Uterus (tissue), 4 donors: ENCODE measurements around the gene THRSP. TPM values are rescaled to one million over a fixed set of nuclear protein-coding genes. Genes with fewer than 3 reads are reported as not detected.

ENCODE experiments used
- DNase-seq, 2 donors: peaks; one replicate each; pipeline ENCODE4 v3.0.0-alpha.2; 2019 to 2020
- H3K27ac ChIP-seq, 2 donors: fragments of 200-600 bp; sonication (generic); 1 replicate in 1 of 2; 2 replicates in 1 of 2; pipeline ENCODE4 v1.5.1; 2016 to 2018
- H3K27me3 ChIP-seq, 2 donors: fragments of 200-600 bp; sonication (generic); one replicate each; pipeline ENCODE4 v1.5.1; 2018 to 2019; ENCODE audit warnings: control low read depth in 1 of 2
- H3K36me3 ChIP-seq, 2 donors: fragments of 200-600 bp; sonication (generic); one replicate each; pipeline ENCODE4 v1.5.1; 2019; ENCODE audit warnings: control low read depth in 1 of 2
- H3K4me1 ChIP-seq, 2 donors: fragments of 200-600 bp; sonication (generic); one replicate each; pipeline ENCODE4 v1.5.1; 2018 to 2019; ENCODE audit warnings: control low read depth in 1 of 2
- H3K4me3 ChIP-seq, 2 donors: fragments of 200-600 bp; sonication (generic); 1 replicate in 1 of 2; 2 replicates in 1 of 2; pipeline ENCODE4 v1.5.1; 2018 to 2019; ENCODE audit warnings: mild to moderate bottlenecking in 1 of 2
- H3K9me3 ChIP-seq, 2 donors: fragments of 200-600 bp; sonication (generic); one replicate each; pipeline ENCODE4 v1.5.1; 2019; ENCODE audit warnings: control low read depth in 1 of 2
- CTCF ChIP-seq, 4 experiments: fragments of 200-600 bp in 2 of 4; fragments of 450-650 bp in 2 of 4; sonication (generic) in 2 of 4; IDR thresholded peaks; one replicate each; pipeline ENCODE4 v1.5.1; 2016 to 2019; ENCODE audit warnings: antibody characterized with exemption in 4 of 4, mild to moderate bottlenecking in 2 of 4, moderate library complexity in 1 of 4
- POLR2A ChIP-seq, 2 donors: fragments of 450-650 bp; IDR thresholded peaks; one replicate each; pipeline ENCODE4 v1.6.1; 2016; ENCODE audit warnings: antibody characterized with exemption in 2 of 2, mild to moderate bottlenecking in 1 of 2, moderate library complexity in 1 of 2
- intact Hi-C: fragments of 100-400 bp; cut with DNase I; formaldehyde crosslinking; loops from one replicate; pipeline ENCODE4 v1.15.1; 2023; ENCODE audit warnings: low total_unique reads
- total RNA-seq, 4 donors: library from RNA; depleted of rRNA in 3 of 4; stranded (reverse); fragments of >200 nt in 3 of 4; gene quantifications; one replicate each; pipeline versions ENCODE4 v1.1.0 to v1.2.4, GENCODE V29; 2014 to 2023
- donor health status: DM: yes; HTN: yes; CAD: no.

The THRSP gene
- total RNA-seq, 4 donors from 2014 or later, result not detected

GRCh38 chr11:78061088-78061920, 2.4 kb upstream of the THRSP start:
- intact Hi-C loops, result no loop called here
- TF ChIP-seq CTCF (IDR thresholded peaks at IDR 0.05) (no peak), POLR2A (IDR thresholded peaks at IDR 0.05) (no peak)
- H3K27ac ChIP-seq, result peak overlapping the region in 1 of 2 donors; percentile 68
- no peak for DNase-seq
- no peaks in the 10 kb centered on the region for H3K27me3 ChIP-seq
- no peaks in the 10 kb centered on the region for H3K36me3 ChIP-seq
- H3K4me3 ChIP-seq, result no peak overlapping the region
- H3K9me3 ChIP-seq, result no peaks in the 10 kb centered on the region
- H3K4me1 ChIP-seq, result peaks cover 0 to 6% of the 10 kb centered on the region in 2 donors

GRCh38 chr11:78061921-78062311, 1.7 kb upstream of the THRSP start:
- intact Hi-C loops, result no loop called here
- Histone ChIP-seq H3K27ac (peak overlapping the region in 1 of 2 donors; percentile 68), H3K4me1 (peaks cover 0 to 6% of the 10 kb centered on the region in 2 donors), H3K9me3 (no peaks in the 10 kb centered on the region), H3K36me3 (no peaks in the 10 kb centered on the region), H3K4me3 (no peak overlapping the region), H3K27me3 (no peaks in the 10 kb centered on the region)
- TF ChIP-seq CTCF (IDR thresholded peaks at IDR 0.05), result no peak
- no peak for TF ChIP-seq POLR2A (IDR thresholded peaks at IDR 0.05)
- peak; percentile 74 to 76 for DNase-seq

GRCh38 chr11:78062671-78063070, 990 bp upstream of the THRSP start:
- Histone ChIP-seq H3K36me3 (no peaks in the 10 kb centered on the region), H3K27me3 (no peaks in the 10 kb centered on the region), H3K27ac (peak overlapping the region in 1 of 2 donors; percentile 68), H3K4me1 (peaks cover 0 to 6% of the 10 kb centered on the region in 2 donors), H3K9me3 (no peaks in the 10 kb centered on the region), H3K4me3 (no peak overlapping the region)
- TF ChIP-seq POLR2A (IDR thresholded peaks at IDR 0.05) (no peak), CTCF (IDR thresholded peaks at IDR 0.05) (no peak)
- intact Hi-C loops, result no loop called here
- DNase-seq, result no peak

GRCh38 chr11:78065203-78065602, 1.5 kb downstream of the THRSP start:
- intact Hi-C loops, result no loop called here

More at GRCh38 chr11:78065203-78065602, 1.5 kb downstream of the THRSP start:
- Histone ChIP-seq H3K36me3 (no peaks in the 10 kb centered on the region), H3K27ac (no peak overlapping the region), H3K4me1 (peaks cover 0 to 6% of the 10 kb centered on the region in 2 donors), H3K27me3 (no peaks in the 10 kb centered on the region), H3K9me3 (no peaks in the 10 kb centered on the region), H3K4me3 (no peak overlapping the region)
- TF ChIP-seq POLR2A (IDR thresholded peaks at IDR 0.05), result no peak
- no peak for TF ChIP-seq CTCF (IDR thresholded peaks at IDR 0.05)
- no peak for DNase-seq
